Skeletal muscle tissue (tissue), 4 donors: ENCODE data around the gene GOLGA6A. TPM values are rescaled to one million over a fixed set of nuclear protein-coding genes. Genes with fewer than 3 reads are reported as not detected.
A peak's percentile ranks its signal among the peaks of the same experiment; 100 is the strongest.
"Not testable (repeated sequence)": the region's sequence is repeated elsewhere in the genome, so short reads cannot be mapped to it uniquely, and the experiment has no call there.

Experiments
- H3K27ac ChIP-seq: one replicate; pipeline ENCODE4 v1.7.0; 2013; ENCODE audit warnings: mild to moderate bottlenecking, low read depth, low read length, inconsistent platforms
- H3K27me3 ChIP-seq, 3 donors: one replicate each; pipeline ENCODE4 v1.7.0; 2013; ENCODE audit warnings: low read length in 3 of 3; ENCODE audit not compliant: control insufficient read depth in 3 of 3, insufficient read depth in 3 of 3
- H3K36me3 ChIP-seq, 3 donors: one replicate each; pipeline ENCODE4 v1.7.0; 2013; ENCODE audit warnings: low read length in 3 of 3; ENCODE audit not compliant: control insufficient read depth in 3 of 3, insufficient read depth in 3 of 3
- H3K4me1 ChIP-seq, 3 donors: one replicate each; pipeline ENCODE4 v1.7.0; 2013; ENCODE audit warnings: low read length in 3 of 3, mild to moderate bottlenecking in 3 of 3; ENCODE audit not compliant: control insufficient read depth in 3 of 3, insufficient read depth in 3 of 3
- H3K4me3 ChIP-seq, 3 donors: one replicate each; pipeline ENCODE4 v1.7.0; 2013; ENCODE audit warnings: low read length in 3 of 3
- H3K9ac ChIP-seq, 3 donors: one replicate each; pipeline ENCODE4 v1.7.0; 2013; ENCODE audit warnings: low read length in 3 of 3, mild to moderate bottlenecking in 3 of 3, moderate library complexity in 2 of 3, low read depth in 1 of 3
- H3K9me3 ChIP-seq, 3 donors: one replicate each; pipeline ENCODE4 v1.7.0; 2013; ENCODE audit warnings: low read length in 3 of 3; ENCODE audit not compliant: control insufficient read depth in 3 of 3
- total RNA-seq: library from RNA; depleted of rRNA; stranded (reverse); fragments of >200 nt; gene quantifications from one replicate; pipeline ENCODE4 v1.2.3, GENCODE V29; 2014
- donor health status: Osteomylitis.

GOLGA6A gene
- total RNA-seq, 1 donor from 2014 or later = 1.0 TPM

GRCh38 chr15:74108611-74109010, 26.3 kb upstream of the GOLGA6A start:
- not testable (repeated sequence) for H3K4me3 ChIP-seq, H3K9me3 ChIP-seq

DNA sequence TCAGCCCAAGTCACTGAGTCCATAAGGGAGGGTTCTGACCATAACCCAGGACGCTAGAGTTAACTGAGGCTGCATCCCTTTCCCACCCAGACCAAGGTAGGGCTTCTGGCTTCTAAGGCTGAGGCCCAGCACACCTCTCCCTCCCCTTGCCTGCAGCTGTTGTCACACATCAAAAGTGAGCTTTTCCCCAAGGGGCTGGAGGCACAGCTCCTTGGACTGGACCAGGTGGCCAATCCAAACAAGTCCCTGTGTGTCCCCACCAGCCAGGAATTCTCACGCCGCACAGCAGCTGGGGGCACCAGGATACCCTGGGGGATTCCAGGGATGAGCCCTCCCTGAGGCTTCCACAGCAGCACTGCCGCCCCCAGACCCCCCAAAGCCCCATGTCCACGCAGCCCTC, 25.8 kb upstream of the GOLGA6A start:
- H3K9ac ChIP-seq = no peak overlapping the region

More at GRCh38 chr15:74108611-74109010, 26.3 kb upstream of the GOLGA6A start:
- H3K4me1 ChIP-seq, H3K27ac ChIP-seq, H3K9ac ChIP-seq, H3K27me3 ChIP-seq, H3K36me3 ChIP-seq: not testable (repeated sequence)

GRCh38 chr15:74099963-74100733, 17.8 kb upstream of the GOLGA6A start:
- peak overlapping the region; percentile 59 to 70 (median 68) for H3K4me3 ChIP-seq
- H3K27me3 ChIP-seq, H3K9me3 ChIP-seq, H3K4me1 ChIP-seq, H3K36me3 ChIP-seq: not testable (repeated sequence)
- peak overlapping the region in 2 of 3 donors; percentile 32 to 76 for H3K9ac ChIP-seq
- H3K27ac ChIP-seq = peak overlapping the region; percentile 30

More for the DNA sequence above, 25.8 kb upstream of the GOLGA6A start:
- Histone ChIP-seq H3K4me1 (no peaks in the 10 kb centered on the region), H3K27me3 (peaks cover 0 to 6% (median 0%) of the 10 kb centered on the region in 3 donors), H3K27ac (no peak overlapping the region), H3K36me3 (no peaks in the 10 kb centered on the region), H3K4me3 (no peak overlapping the region), H3K9me3 (no peaks in the 10 kb centered on the region)

DNA sequence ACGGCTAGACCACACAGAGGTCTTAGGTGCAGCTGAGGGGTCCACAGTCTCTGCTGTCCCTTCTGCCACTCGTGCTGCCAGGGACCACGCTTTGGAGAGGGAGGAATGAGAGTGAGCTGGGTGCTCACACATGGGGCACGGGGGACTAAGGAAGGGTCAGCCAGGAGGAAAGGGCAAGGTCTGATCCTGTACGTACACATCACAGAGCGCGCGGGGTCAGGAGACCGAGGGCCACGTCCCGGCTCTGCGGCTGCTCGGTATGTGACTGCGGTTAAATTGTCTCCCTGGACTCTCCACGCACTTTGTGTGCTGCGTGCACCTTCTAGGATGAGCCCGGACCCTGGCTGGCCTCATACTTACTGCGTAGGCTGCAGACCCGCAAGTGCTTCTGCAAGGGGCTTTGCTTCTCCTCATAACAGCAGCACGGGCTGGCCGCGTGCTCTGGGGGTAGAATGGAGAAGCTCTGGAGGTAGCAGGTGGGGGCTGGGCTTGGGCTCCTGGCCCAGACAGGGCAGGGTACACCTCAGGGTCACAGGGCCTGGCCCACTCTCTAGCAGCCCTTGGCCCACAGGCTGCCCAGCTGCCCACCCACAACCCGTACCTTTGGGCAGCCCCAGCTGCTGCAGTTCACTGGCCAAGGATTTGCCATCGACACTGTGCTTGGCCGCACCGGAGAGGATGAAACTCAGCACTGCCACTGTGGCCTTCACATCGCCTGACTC, 14.6 kb upstream of the GOLGA6A start:
- not testable (repeated sequence) for H3K9me3 ChIP-seq, H3K4me3 ChIP-seq, H3K27ac ChIP-seq, H3K27me3 ChIP-seq, H3K9ac ChIP-seq, H3K36me3 ChIP-seq, H3K4me1 ChIP-seq

GRCh38 chr15:74095610-74096009, 13.3 kb upstream of the GOLGA6A start:
- H3K36me3 ChIP-seq, H3K4me1 ChIP-seq, H3K9ac ChIP-seq, H3K9me3 ChIP-seq, H3K27ac ChIP-seq, H3K27me3 ChIP-seq, H3K4me3 ChIP-seq: not testable (repeated sequence)

DNA sequence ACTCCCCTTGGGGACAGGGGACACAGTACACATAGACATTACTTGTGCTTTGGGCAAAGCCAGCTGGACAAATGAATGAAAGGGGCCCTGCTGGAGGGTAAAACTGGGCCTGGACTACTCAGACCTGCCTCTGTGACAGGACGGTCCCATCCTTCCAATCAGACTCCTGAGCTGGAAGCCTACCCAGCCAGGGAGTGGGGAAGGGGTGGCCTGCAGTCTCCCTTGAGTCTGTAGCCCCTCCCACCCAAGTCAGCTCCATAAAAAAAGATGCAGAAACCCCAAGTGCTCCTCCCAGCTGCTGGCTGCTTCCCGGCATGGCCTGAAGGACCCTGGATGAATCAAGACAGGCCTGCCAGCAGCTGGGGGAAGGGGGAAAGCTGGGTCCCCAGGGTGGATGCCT, 12.2 kb upstream of the GOLGA6A start:
- not testable (repeated sequence) for H3K27me3 ChIP-seq, H3K4me3 ChIP-seq, H3K27ac ChIP-seq, H3K36me3 ChIP-seq, H3K9ac ChIP-seq, H3K4me1 ChIP-seq, H3K9me3 ChIP-seq

GRCh38 chr15:74075781-74076180, 6.6 kb downstream of the GOLGA6A start:
- not testable (repeated sequence) for H3K27ac ChIP-seq, H3K4me1 ChIP-seq, H3K36me3 ChIP-seq, H3K9me3 ChIP-seq, H3K9ac ChIP-seq, H3K4me3 ChIP-seq, H3K27me3 ChIP-seq

GRCh38 chr15:74072614-74073337, 9.6 kb downstream of the GOLGA6A start:
- H3K9ac ChIP-seq, H3K27ac ChIP-seq, H3K9me3 ChIP-seq, H3K27me3 ChIP-seq, H3K4me1 ChIP-seq, H3K4me3 ChIP-seq, H3K36me3 ChIP-seq: not testable (repeated sequence)

- H3K27ac ChIP-seq, H3K4me1 ChIP-seq, H3K4me3 ChIP-seq, H3K27me3 ChIP-seq, H3K9me3 ChIP-seq, H3K36me3 ChIP-seq, H3K9ac ChIP-seq: not testable (repeated sequence)
Measured at GRCh38 chr15:74072132-74072531, 10.2 kb downstream of the GOLGA6A start.

GRCh38 chr15:74071645-74072044, 10.7 kb downstream of the GOLGA6A start:
- H3K4me3 ChIP-seq, H3K9me3 ChIP-seq, H3K4me1 ChIP-seq, H3K9ac ChIP-seq, H3K27me3 ChIP-seq, H3K36me3 ChIP-seq, H3K27ac ChIP-seq: not testable (repeated sequence)
